Urinary bladder (tissue), 4 donors: ENCODE results near the gene WDR90. TPM values are rescaled to one million over a fixed set of nuclear protein-coding genes. Genes with fewer than 3 reads are reported as not detected.
A peak's percentile ranks its signal among the peaks of the same experiment; 100 is the strongest.

ENCODE experiments used
- DNase-seq: peaks from one replicate; pipeline ENCODE4 v3.0.0-alpha.2; 2015; ENCODE audit errors: extremely low spot score
- H3K27ac ChIP-seq: one replicate; pipeline ENCODE4 v1.5.1; 2013; ENCODE audit warnings: low read depth, mild to moderate bottlenecking, moderate library complexity
- H3K36me3 ChIP-seq: one replicate; pipeline ENCODE4 v1.6.1; 2013; ENCODE audit warnings: mild to moderate bottlenecking, moderate library complexity; ENCODE audit not compliant: insufficient read depth
- H3K4me1 ChIP-seq: one replicate; pipeline ENCODE4 v1.6.1; 2013; ENCODE audit warnings: mild to moderate bottlenecking, moderate library complexity; ENCODE audit not compliant: insufficient read depth
- H3K4me3 ChIP-seq: one replicate; pipeline ENCODE4 v1.5.1; 2013; ENCODE audit warnings: low read depth, low read length
- WGBS: extraction: QIAGEN DNeasy Blood & Tissue Kit; methylation state at CpG from one replicate; pipeline ENCODE4 v1.1.7; 2013; 5-methylcytosine and 5-hydroxymethylcytosine counted together
- polyA plus RNA-seq: library from polyadenylated mRNA; stranded (reverse); fragments of 200-250 nt; gene quantifications from one replicate; pipeline ENCODE4 v1.2.3, GENCODE V29; 2013
- total RNA-seq: library from RNA; depleted of rRNA; stranded (reverse); fragments of >200 nt; gene quantifications from one replicate; pipeline ENCODE4 v1.2.3, GENCODE V29; 2014
- donor health status: healthy with polysubstance abuse.
- donor health status: healthy.

WDR90 gene
- total and polyA plus RNA-seq, 2 donors: 15.8 to 21.9 TPM

GRCh38 chr16:638836-639235 lies 10.3 kb upstream of the WDR90 start:
- no peak for DNase-seq
- Histone ChIP-seq H3K27ac (no peak overlapping the region), H3K4me3 (no peak overlapping the region), H3K4me1 (peaks cover 3% of the 10 kb centered on the region), H3K36me3 (no peaks in the 10 kb centered on the region)
- WGBS: 77% methylated on average over 9 of the region's 9 CpGs

- H3K36me3 ChIP-seq: no peaks in the 10 kb centered on the region
- WGBS: 88% methylated on average over 5 of the region's 5 CpGs
- no peak for DNase-seq
- H3K27ac ChIP-seq: no peak overlapping the region
- H3K4me3 ChIP-seq: no peak overlapping the region
- peaks cover 3% of the 10 kb centered on the region for H3K4me1 ChIP-seq
Measured at GRCh38 chr16:640614-641013, 8.6 kb upstream of the WDR90 start.

GRCh38 chr16:641326-642188 lies 7.6 kb upstream of the WDR90 start, which contains the start of gene MCRIP2:
MCRIP2 (plus strand) TSS chr16:641828; CDS start chr16:641992, 164 bp downstream.
- no peak for DNase-seq
- Histone ChIP-seq H3K27ac (peak within 1 kb of the TSS; percentile 78), H3K4me3 (peak within 1 kb of the TSS; percentile 83), H3K36me3 (no peaks in the 10 kb centered on the region), H3K4me1 (peaks cover 3% of the 10 kb centered on the region)
- 1% methylated on average over 81 of the region's 81 CpGs for WGBS

GRCh38 chr16:642189-643049 lies 6.7 kb upstream of the WDR90 start:
- peak overlapping the region; percentile 49 for H3K27ac ChIP-seq
- WGBS: 7% methylated on average over 72 of the region's 72 CpGs

GRCh38 chr16:643050-643368 lies 6.2 kb upstream of the WDR90 start:
- H3K27ac ChIP-seq: no peak overlapping the region
- H3K4me1 ChIP-seq: peaks cover 3% of the 10 kb centered on the region
- H3K4me3 ChIP-seq: no peak overlapping the region
- no peaks in the 10 kb centered on the region for H3K36me3 ChIP-seq
- 88% methylated on average over 13 of the region's 13 CpGs for WGBS
- no peak for DNase-seq

More at GRCh38 chr16:642189-643049, 6.7 kb upstream of the WDR90 start:
- Histone ChIP-seq H3K4me3 (peak overlapping the region; percentile 83), H3K4me1 (peaks cover 3% of the 10 kb centered on the region), H3K36me3 (no peaks in the 10 kb centered on the region)
- DNase-seq: no peak

GRCh38 chr16:644556-644955 lies 4.6 kb upstream of the WDR90 start:
- Histone ChIP-seq H3K27ac (no peak overlapping the region), H3K4me3 (no peak overlapping the region), H3K4me1 (peaks cover 3% of the 10 kb centered on the region), H3K36me3 (no peaks in the 10 kb centered on the region)
- WGBS: 90% methylated on average over 12 of the region's 12 CpGs
- no peak for DNase-seq

- Histone ChIP-seq H3K36me3 (no peaks in the 10 kb centered on the region), H3K27ac (no peak overlapping the region), H3K4me3 (no peak overlapping the region), H3K4me1 (no peaks in the 10 kb centered on the region)
- 75% methylated on average over 32 of the region's 32 CpGs for WGBS
- no peak for DNase-seq
Measured at GRCh38 chr16:645852-646678, 3.1 kb upstream of the WDR90 start.

GRCh38 chr16:646679-647172 lies 2.4 kb upstream of the WDR90 start:
- H3K4me3 ChIP-seq: no peak overlapping the region
- 78% methylated on average over 22 of the region's 22 CpGs for WGBS
- DNase-seq: no peak
- H3K36me3 ChIP-seq: no peaks in the 10 kb centered on the region
- no peaks in the 10 kb centered on the region for H3K4me1 ChIP-seq
- H3K27ac ChIP-seq: no peak overlapping the region

- H3K4me3 ChIP-seq: no peak overlapping the region
- DNase-seq: no peak
- no peaks in the 10 kb centered on the region for H3K4me1 ChIP-seq
- 84% methylated on average over 25 of the region's 25 CpGs for WGBS
- no peak overlapping the region for H3K27ac ChIP-seq
- no peaks in the 10 kb centered on the region for H3K36me3 ChIP-seq
Measured at GRCh38 chr16:647173-647902, 1.8 kb upstream of the WDR90 start.

- no peaks in the 10 kb centered on the region for H3K36me3 ChIP-seq
- H3K27ac ChIP-seq: peak overlapping the region; percentile 81
- no peaks in the 10 kb centered on the region for H3K4me1 ChIP-seq
- H3K4me3 ChIP-seq: peak overlapping the region; percentile 81
- WGBS: 36% methylated on average over 24 of the region's 24 CpGs
- DNase-seq: no peak
Measured at GRCh38 chr16:648071-648780, 939 bp upstream of the WDR90 start.

GRCh38 chr16:649631-650030 lies 466 bp downstream of the WDR90 start:
- H3K4me1 ChIP-seq: no peaks in the 10 kb centered on the region
- 1% methylated on average over 44 of the region's 44 CpGs for WGBS
- no peak for DNase-seq
- H3K27ac ChIP-seq: no peak overlapping the region
- no peaks in the 10 kb centered on the region for H3K36me3 ChIP-seq
- H3K4me3 ChIP-seq: peak overlapping the region; percentile 81

- Histone ChIP-seq H3K4me1 (no peaks in the 10 kb centered on the region), H3K27ac (no peak overlapping the region), H3K36me3 (no peaks in the 10 kb centered on the region), H3K4me3 (no peak overlapping the region)
- DNase-seq: no peak
- 90% methylated on average over 22 of the region's 22 CpGs for WGBS
Measured at GRCh38 chr16:651844-652243, 2.7 kb downstream of the WDR90 start.
